IPS-18a (cell line): Measurements from ENCODE around the gene NEMP2.
"Not testable (repeated sequence)": the region's sequence is repeated elsewhere in the genome, so short reads cannot be mapped to it uniquely, and the experiment has no call there.

Source experiments
- H3K27ac ChIP-seq: one replicate; pipeline ENCODE4 v1.5.1; 2013; ENCODE audit warnings: low read length
- H3K27me3 ChIP-seq: one replicate; pipeline ENCODE4 v1.6.1; 2013; ENCODE audit warnings: mild to moderate bottlenecking, low read length; ENCODE audit not compliant: control insufficient read depth, insufficient read depth
- H3K36me3 ChIP-seq: one replicate; pipeline ENCODE4 v1.6.1; 2013; ENCODE audit warnings: low read depth, low read length; ENCODE audit not compliant: control insufficient read depth
- H3K4me1 ChIP-seq: one replicate; pipeline ENCODE4 v1.6.1; 2013; ENCODE audit warnings: low read depth, low read length; ENCODE audit not compliant: control insufficient read depth
- H3K4me3 ChIP-seq: one replicate; pipeline ENCODE4 v1.5.1; 2013; ENCODE audit warnings: low read length
- H3K9ac ChIP-seq: one replicate; pipeline ENCODE4 v1.6.1; 2013; ENCODE audit warnings: mild to moderate bottlenecking, low read length, moderate library complexity
- H3K9me3 ChIP-seq: one replicate; pipeline ENCODE4 v1.6.1; 2013; ENCODE audit warnings: low read depth, low read length; ENCODE audit not compliant: control insufficient read depth

Gene NEMP2

DNA sequence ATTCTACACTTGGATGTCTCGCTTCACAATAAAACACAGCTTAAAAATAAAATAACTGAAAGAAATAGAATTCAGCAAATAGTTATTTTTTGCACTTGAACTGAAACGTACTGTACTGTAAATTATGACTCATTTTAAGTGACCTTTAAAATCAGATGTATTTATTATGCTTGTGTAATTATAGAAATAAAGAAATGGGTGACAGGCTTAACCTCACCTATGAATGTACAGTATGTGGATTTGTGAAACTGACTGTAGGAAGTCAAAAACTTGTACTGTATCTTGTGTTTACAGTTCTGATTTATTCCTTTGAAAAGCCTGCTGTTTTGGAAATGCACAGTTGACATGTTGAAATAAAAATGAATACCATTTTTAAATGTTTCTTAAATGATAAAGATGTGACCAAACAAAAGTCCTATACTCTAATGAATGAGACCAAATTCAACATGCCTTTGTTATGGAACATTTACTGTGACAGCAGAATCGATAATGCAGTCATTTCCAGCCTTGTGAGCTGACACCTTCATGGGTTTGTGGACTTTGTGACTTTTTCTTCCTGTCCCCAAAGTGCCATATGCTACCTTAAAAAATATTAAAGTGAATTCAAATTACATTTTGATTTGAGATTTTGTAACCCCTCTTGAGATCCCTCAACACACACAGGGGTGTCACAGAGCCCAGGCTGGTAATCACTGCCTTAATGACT lies 32.7 kb downstream of the NEMP2 start:
- H3K27me3 ChIP-seq, result no peaks in the 10 kb centered on the region
- H3K36me3 ChIP-seq, result no peaks in the 10 kb centered on the region
- H3K4me3 ChIP-seq, result no peak overlapping the region
- no peak overlapping the region for H3K27ac ChIP-seq
- peaks cover 5% of the 10 kb centered on the region for H3K4me1 ChIP-seq
- no peaks in the 10 kb centered on the region for H3K9me3 ChIP-seq
- no peak overlapping the region for H3K9ac ChIP-seq

DNA sequence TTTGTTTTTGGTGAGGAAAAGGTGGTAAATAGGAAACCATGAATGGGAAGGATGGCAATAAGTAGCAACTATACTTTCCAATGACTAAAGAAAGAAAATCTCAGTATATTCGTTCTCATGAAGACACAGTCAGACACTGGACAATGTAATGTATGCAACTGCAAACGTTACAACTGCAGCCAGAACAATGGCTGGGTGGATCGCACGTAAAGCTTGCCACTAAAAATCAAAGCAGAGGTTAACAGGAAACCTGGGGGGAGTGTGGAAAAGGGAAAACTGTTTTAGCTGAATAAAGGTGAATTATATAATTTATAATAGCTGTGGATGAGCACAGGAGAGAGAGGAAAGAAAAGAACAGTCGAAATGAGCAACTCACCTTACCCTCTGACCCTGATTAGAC lies 33.3 kb downstream of the NEMP2 start:
- H3K27ac ChIP-seq, result no peak overlapping the region
- no peak overlapping the region for H3K9ac ChIP-seq
- no peaks in the 10 kb centered on the region for H3K27me3 ChIP-seq
- no peaks in the 10 kb centered on the region for H3K9me3 ChIP-seq
- no peaks in the 10 kb centered on the region for H3K36me3 ChIP-seq
- H3K4me3 ChIP-seq, result no peak overlapping the region
- H3K4me1 ChIP-seq, result peaks cover 5% of the 10 kb centered on the region

GRCh38 chr2:190500054-190500502 lies 34.4 kb downstream of the NEMP2 start:
- H3K27me3 ChIP-seq, result no peaks in the 10 kb centered on the region
- H3K4me3 ChIP-seq, result no peak overlapping the region
- no peak overlapping the region for H3K9ac ChIP-seq
- H3K27ac ChIP-seq, result no peak overlapping the region
- H3K36me3 ChIP-seq, result no peaks in the 10 kb centered on the region
- H3K4me1 ChIP-seq, result peaks cover 5% of the 10 kb centered on the region
- H3K9me3 ChIP-seq, result no peaks in the 10 kb centered on the region

DNA sequence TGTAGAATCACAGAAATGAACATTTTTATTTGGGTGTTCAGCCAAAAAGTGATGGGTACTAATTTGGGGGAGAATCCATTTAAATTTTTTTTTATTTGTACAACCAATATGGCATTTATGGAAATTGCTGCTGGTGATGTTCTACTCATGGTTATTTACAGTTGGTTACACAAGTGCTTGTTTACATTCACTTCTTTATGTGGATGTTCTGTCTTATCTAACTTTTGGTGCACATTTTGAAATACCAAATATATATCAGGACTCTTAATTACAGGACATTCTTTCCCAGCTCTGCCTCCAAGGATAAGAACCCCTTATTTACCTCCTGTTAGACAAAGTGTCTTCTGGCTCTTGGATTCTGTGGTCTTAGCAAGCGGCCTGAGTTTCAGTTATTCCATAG lies 35.2 kb downstream of the NEMP2 start:
- H3K4me1 ChIP-seq, result peaks cover 5% of the 10 kb centered on the region
- no peak overlapping the region for H3K9ac ChIP-seq
- no peaks in the 10 kb centered on the region for H3K27me3 ChIP-seq
- H3K27ac ChIP-seq, result no peak overlapping the region
- no peak overlapping the region for H3K4me3 ChIP-seq
- no peaks in the 10 kb centered on the region for H3K36me3 ChIP-seq
- H3K9me3 ChIP-seq, result no peaks in the 10 kb centered on the region

GRCh38 chr2:190497428-190497827 lies 37.1 kb downstream of the NEMP2 start:
- Histone ChIP-seq H3K27ac (no peak overlapping the region), H3K4me1 (peaks cover 5% of the 10 kb centered on the region), H3K4me3 (no peak overlapping the region), H3K36me3 (no peaks in the 10 kb centered on the region), H3K9me3 (no peaks in the 10 kb centered on the region), H3K9ac (no peak overlapping the region), H3K27me3 (no peaks in the 10 kb centered on the region)

- not testable (repeated sequence) for H3K27ac ChIP-seq, H3K9ac ChIP-seq, H3K36me3 ChIP-seq, H3K9me3 ChIP-seq, H3K4me3 ChIP-seq, H3K27me3 ChIP-seq, H3K4me1 ChIP-seq
These were observed 39.8 kb downstream of the NEMP2 start for GRCh38 chr2:190494600-190495227.

- H3K4me3 ChIP-seq, result no peak overlapping the region
- H3K9me3 ChIP-seq, result no peaks in the 10 kb centered on the region
- H3K27me3 ChIP-seq, result no peaks in the 10 kb centered on the region
- H3K27ac ChIP-seq, result no peak overlapping the region
- no peaks in the 10 kb centered on the region for H3K36me3 ChIP-seq
- H3K4me1 ChIP-seq, result peaks cover 6% of the 10 kb centered on the region
- no peak overlapping the region for H3K9ac ChIP-seq
These were observed 41.4 kb downstream of the NEMP2 start for GRCh38 chr2:190493095-190493494.

GRCh38 chr2:190490502-190490901 lies 44.0 kb downstream of the NEMP2 start:
- Histone ChIP-seq H3K4me3 (no peak overlapping the region), H3K9ac (no peak overlapping the region), H3K4me1 (peaks cover 6% of the 10 kb centered on the region), H3K27me3 (no peaks in the 10 kb centered on the region), H3K27ac (no peak overlapping the region), H3K9me3 (no peaks in the 10 kb centered on the region), H3K36me3 (no peaks in the 10 kb centered on the region)

- Histone ChIP-seq H3K4me1 (peaks cover 6% of the 10 kb centered on the region), H3K36me3 (no peaks in the 10 kb centered on the region), H3K4me3 (no peak overlapping the region), H3K9ac (no peak overlapping the region), H3K9me3 (no peaks in the 10 kb centered on the region), H3K27ac (no peak overlapping the region), H3K27me3 (no peaks in the 10 kb centered on the region)
These were observed 45.0 kb downstream of the NEMP2 start for GRCh38 chr2:190489475-190489874.

DNA sequence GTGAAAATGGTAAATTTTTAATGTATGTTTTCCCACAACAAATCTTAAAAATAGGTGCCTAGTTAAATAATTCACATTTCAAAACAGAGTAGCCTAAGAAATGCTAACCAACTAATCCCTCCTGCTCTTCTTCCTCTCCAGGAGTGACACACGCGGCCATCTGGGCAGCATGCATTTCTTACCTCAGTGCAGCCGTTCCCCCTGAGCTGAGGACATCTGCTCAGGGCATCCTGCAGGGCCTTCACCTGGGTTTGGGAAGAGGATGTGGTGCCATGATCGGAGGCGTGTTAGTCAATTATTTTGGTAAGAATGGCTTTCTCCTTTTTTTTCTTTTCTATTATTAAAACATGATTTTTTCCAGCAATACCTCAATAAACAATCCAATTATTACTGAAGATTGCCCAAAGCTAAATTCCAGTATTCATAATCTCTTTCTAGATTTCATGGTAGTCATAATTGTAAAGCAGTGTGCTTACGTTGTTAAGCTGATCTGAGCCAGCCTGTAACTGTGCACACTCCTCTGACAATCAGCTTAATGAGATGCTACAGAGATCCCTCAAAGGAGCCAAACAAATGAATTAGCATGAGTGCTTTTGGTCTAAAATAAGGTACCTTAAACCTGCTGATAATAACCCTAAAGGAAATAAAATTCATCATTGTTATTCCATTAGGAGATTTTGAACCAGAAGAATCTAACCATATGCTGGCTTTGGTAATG lies 45.8 kb downstream of the NEMP2 start:
- no peak overlapping the region for H3K4me3 ChIP-seq
- no peak overlapping the region for H3K9ac ChIP-seq
- no peaks in the 10 kb centered on the region for H3K9me3 ChIP-seq
- no peaks in the 10 kb centered on the region for H3K27me3 ChIP-seq
- H3K4me1 ChIP-seq, result peaks cover 6% of the 10 kb centered on the region
- H3K27ac ChIP-seq, result no peak overlapping the region
- no peaks in the 10 kb centered on the region for H3K36me3 ChIP-seq

GRCh38 chr2:190486037-190486623 lies 48.4 kb downstream of the NEMP2 start:
- H3K36me3 ChIP-seq, result no peaks in the 10 kb centered on the region
- no peak overlapping the region for H3K27ac ChIP-seq

More at GRCh38 chr2:190486037-190486623, 48.4 kb downstream of the NEMP2 start:
- Histone ChIP-seq H3K27me3 (no peaks in the 10 kb centered on the region), H3K4me3 (no peak overlapping the region), H3K9ac (no peak overlapping the region), H3K9me3 (no peaks in the 10 kb centered on the region), H3K4me1 (peaks cover 6% of the 10 kb centered on the region)
